SK-N-SH (cell line): ENCODE data around the gene RAMP3.

Experiments
- FOXM1 ChIP-seq: IDR thresholded peaks from 2 replicates; pipeline ENCODE4 v1.4.0; 2012; ENCODE audit warnings: low read depth, mild to moderate bottlenecking
- MXI1 ChIP-seq: IDR thresholded peaks from 2 replicates; pipeline ENCODE4 v1.6.1; 2012; ENCODE audit warnings: mild to moderate bottlenecking, low read depth, low read length, improper control_type of control experiment
- RFX5 ChIP-seq: IDR thresholded peaks from 2 replicates; pipeline ENCODE4 v1.6.1; 2012; ENCODE audit warnings: mild to moderate bottlenecking, improper control_type of control experiment, low read length
- YY1 ChIP-seq: IDR thresholded peaks from 2 replicates; pipeline ENCODE4 v1.4.0; 2012; ENCODE audit warnings: low read depth, mild to moderate bottlenecking
- TF ChIP-seq, protein P1 (sequence below): fragments of 200-600 bp; sonication (generic); IDR thresholded peaks from 2 replicates; pipeline ENCODE4 v1.6.1; 2017; ENCODE audit warnings: antibody characterized with exemption, mild to moderate bottlenecking, moderate library complexity

DNA sequence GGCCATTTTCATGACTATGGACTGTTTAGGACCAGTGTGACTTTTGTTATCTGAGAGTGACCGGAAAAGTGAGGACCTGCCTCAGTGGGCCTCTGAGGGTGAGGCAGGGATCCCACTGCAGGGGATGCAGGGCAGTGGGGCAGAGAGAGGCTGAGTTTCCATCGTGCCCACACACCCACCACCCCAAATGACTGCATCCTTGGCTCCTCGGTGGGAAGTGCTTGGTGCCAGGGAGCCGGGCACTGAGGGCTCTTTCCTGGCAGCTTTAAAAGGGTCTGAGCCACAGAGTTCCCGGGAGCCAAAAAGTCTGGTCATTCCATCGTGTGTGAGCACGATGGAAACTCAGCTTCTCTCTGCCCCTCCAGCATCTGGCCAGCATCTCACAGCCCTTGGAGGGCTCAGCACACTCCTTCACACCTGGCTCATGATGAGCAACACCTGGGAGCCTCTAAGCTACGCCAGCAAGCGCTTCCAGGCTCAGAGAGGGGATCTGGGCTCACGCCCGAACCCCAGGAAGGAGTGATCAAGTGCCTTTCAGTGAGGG, 59.1 kb downstream of the RAMP3 start:
- TF ChIP-seq RFX5 (no peak), FOXM1 (no peak), YY1 (no peak), MXI1 (no peak)
- TF ChIP-seq, protein P1, sequence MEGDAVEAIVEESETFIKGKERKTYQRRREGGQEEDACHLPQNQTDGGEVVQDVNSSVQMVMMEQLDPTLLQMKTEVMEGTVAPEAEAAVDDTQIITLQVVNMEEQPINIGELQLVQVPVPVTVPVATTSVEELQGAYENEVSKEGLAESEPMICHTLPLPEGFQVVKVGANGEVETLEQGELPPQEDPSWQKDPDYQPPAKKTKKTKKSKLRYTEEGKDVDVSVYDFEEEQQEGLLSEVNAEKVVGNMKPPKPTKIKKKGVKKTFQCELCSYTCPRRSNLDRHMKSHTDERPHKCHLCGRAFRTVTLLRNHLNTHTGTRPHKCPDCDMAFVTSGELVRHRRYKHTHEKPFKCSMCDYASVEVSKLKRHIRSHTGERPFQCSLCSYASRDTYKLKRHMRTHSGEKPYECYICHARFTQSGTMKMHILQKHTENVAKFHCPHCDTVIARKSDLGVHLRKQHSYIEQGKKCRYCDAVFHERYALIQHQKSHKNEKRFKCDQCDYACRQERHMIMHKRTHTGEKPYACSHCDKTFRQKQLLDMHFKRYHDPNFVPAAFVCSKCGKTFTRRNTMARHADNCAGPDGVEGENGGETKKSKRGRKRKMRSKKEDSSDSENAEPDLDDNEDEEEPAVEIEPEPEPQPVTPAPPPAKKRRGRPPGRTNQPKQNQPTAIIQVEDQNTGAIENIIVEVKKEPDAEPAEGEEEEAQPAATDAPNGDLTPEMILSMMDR: no peak
